ENCODE results near the gene FARSB. TPM values are rescaled to one million over a fixed set of nuclear protein-coding genes. Genes with fewer than 3 reads are reported as not detected.
A peak's percentile ranks its signal among the peaks of the same experiment; 100 is the strongest.

Gene FARSB
- total RNA-seq, 1 donor from 2014 or later: 16.4 TPM

- intact Hi-C loops (cut with DNase I): no loop called here
- no peak for DNase-seq (ENCODE audit: low spot score)
Measured at GRCh38 chr2:222572264-222572721, 83.6 kb downstream of the FARSB start.

GRCh38 chr2:222569826-222570225 is 86.1 kb downstream of the FARSB start:
- DNase-seq (ENCODE audit: low spot score) (no peak), ATAC-seq (no peak)
- intact Hi-C loops (cut with DNase I): no loop called here

More at GRCh38 chr2:222572264-222572721, 83.6 kb downstream of the FARSB start:
- peak; percentile 63 for ATAC-seq

- DNase-seq (ENCODE audit: low spot score) (peak; percentile 71), ATAC-seq (peak; percentile 49)
- intact Hi-C loops (cut with DNase I): no loop called here
Measured at GRCh38 chr2:222568865-222569264, 87.0 kb downstream of the FARSB start.

GRCh38 chr2:222566229-222566628 is 89.7 kb downstream of the FARSB start:
- intact Hi-C loops (cut with DNase I): no loop called here
- no peak for DNase-seq (ENCODE audit: low spot score)
- ATAC-seq: no peak

GRCh38 chr2:222563936-222564335 is 92.0 kb downstream of the FARSB start:
- intact Hi-C loops (cut with DNase I): no loop called here
- ATAC-seq (no peak), DNase-seq (ENCODE audit: low spot score) (no peak)

- intact Hi-C loops (cut with DNase I): no loop called here
- DNase-seq (ENCODE audit: low spot score): no peak
Measured at GRCh38 chr2:222563106-222563718, 92.7 kb downstream of the FARSB start.

GRCh38 chr2:222561817-222562645 is 93.9 kb downstream of the FARSB start:
- DNase-seq (ENCODE audit: low spot score) (no peak), ATAC-seq (peak; percentile 59)
- intact Hi-C loops (cut with DNase I): no loop called here

More at GRCh38 chr2:222563106-222563718, 92.7 kb downstream of the FARSB start:
- no peak for ATAC-seq

- intact Hi-C loops (cut with DNase I): no loop called here
- ATAC-seq: no peak
- no peak for DNase-seq (ENCODE audit: low spot score)
Measured at GRCh38 chr2:222561151-222561550, 94.7 kb downstream of the FARSB start.

- intact Hi-C loops (cut with DNase I): no loop called here
- ATAC-seq: no peak
- DNase-seq (ENCODE audit: low spot score): no peak
Measured at GRCh38 chr2:222554517-222554916, 101.4 kb downstream of the FARSB start.

- ATAC-seq (no peak), DNase-seq (ENCODE audit: low spot score) (no peak)
- intact Hi-C loops (cut with DNase I): no loop called here
Measured at GRCh38 chr2:222548992-222549391, 106.9 kb downstream of the FARSB start.

GRCh38 chr2:222547083-222547482 is 108.8 kb downstream of the FARSB start:
- no peak for ATAC-seq
- DNase-seq (ENCODE audit: low spot score): no peak
- intact Hi-C loops (cut with DNase I): no loop called here

- intact Hi-C loops (cut with DNase I): no loop called here
- ATAC-seq (no peak), DNase-seq (ENCODE audit: low spot score) (no peak)
Measured at GRCh38 chr2:222545823-222546795, 109.8 kb downstream of the FARSB start.

- intact Hi-C loops (cut with DNase I): no loop called here
- no peak for DNase-seq (ENCODE audit: low spot score)
- ATAC-seq: no peak
Measured at GRCh38 chr2:222544661-222545060, 111.2 kb downstream of the FARSB start.

GRCh38 chr2:222538535-222538934 is 117.4 kb downstream of the FARSB start:
- no peak for DNase-seq (ENCODE audit: low spot score)
- intact Hi-C loops (cut with DNase I): no loop called here
- no peak for ATAC-seq

GRCh38 chr2:222535477-222535876 is 120.4 kb downstream of the FARSB start:
- DNase-seq (ENCODE audit: low spot score): no peak
- intact Hi-C loops (cut with DNase I): no loop called here
- no peak for ATAC-seq

GRCh38 chr2:222532315-222532714 is 123.6 kb downstream of the FARSB start:
- ATAC-seq (no peak), DNase-seq (ENCODE audit: low spot score) (no peak)
- intact Hi-C loops (cut with DNase I): no loop called here

GRCh38 chr2:222526480-222527277 is 129.2 kb downstream of the FARSB start:
- DNase-seq (ENCODE audit: low spot score) (no peak), ATAC-seq (no peak)
- intact Hi-C loops (cut with DNase I): no loop called here

GRCh38 chr2:222525811-222526210 is 130.1 kb downstream of the FARSB start:
- intact Hi-C loops (cut with DNase I): no loop called here
- ATAC-seq (no peak), DNase-seq (ENCODE audit: low spot score) (no peak)
